Measurements from ENCODE around the gene GDPD4.

Gene GDPD4

DNA sequence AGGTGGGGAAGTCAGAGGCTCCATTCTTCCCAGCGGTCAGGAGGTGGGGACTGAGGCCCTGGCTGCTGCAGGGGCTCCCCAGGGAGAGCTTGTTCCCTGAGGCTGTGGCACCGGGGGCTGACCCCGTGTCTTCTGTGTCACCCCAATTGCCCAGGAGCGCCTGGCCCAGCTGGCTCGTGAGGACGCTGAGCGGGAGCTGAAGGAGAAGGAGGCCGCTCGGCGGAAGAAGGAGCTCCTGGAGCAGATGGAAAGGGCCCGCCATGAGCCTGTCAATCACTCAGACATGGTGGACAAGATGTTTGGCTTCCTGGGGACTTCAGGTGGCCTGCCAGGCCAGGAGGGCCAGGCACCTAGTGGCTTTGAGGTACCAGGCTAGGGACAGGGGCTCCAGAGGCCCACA is 120.3 kb downstream of the GDPD4 start:
- H3K27ac ChIP-seq: no peak overlapping the region
- TF ChIP-seq, protein P1, sequence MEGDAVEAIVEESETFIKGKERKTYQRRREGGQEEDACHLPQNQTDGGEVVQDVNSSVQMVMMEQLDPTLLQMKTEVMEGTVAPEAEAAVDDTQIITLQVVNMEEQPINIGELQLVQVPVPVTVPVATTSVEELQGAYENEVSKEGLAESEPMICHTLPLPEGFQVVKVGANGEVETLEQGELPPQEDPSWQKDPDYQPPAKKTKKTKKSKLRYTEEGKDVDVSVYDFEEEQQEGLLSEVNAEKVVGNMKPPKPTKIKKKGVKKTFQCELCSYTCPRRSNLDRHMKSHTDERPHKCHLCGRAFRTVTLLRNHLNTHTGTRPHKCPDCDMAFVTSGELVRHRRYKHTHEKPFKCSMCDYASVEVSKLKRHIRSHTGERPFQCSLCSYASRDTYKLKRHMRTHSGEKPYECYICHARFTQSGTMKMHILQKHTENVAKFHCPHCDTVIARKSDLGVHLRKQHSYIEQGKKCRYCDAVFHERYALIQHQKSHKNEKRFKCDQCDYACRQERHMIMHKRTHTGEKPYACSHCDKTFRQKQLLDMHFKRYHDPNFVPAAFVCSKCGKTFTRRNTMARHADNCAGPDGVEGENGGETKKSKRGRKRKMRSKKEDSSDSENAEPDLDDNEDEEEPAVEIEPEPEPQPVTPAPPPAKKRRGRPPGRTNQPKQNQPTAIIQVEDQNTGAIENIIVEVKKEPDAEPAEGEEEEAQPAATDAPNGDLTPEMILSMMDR (conservative IDR thresholded peaks at IDR 0.05): no peak

DNA sequence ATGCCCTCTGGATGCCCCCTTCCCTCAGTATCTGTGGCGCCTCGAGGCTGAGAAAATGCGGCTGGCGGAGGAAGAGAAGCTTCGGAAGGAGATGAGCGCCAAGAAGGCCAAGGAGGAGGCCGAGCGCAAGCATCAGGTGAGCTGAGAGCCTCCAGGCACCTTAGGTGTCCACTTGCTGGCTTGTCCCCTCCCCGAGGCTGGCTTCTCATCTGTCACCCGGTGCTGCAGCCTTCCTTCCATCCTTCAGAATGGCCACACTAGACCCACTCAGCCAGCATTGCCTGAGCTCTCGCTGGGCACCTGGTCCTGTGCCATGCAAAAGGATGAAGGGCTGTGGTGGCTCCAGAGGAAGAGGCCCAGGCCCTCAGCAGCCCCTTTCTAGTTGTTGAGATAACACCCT is 121.1 kb downstream of the GDPD4 start:
- TF ChIP-seq, protein P1 (conservative IDR thresholded peaks at IDR 0.05): no peak
- H3K27ac ChIP-seq: no peak overlapping the region

DNA sequence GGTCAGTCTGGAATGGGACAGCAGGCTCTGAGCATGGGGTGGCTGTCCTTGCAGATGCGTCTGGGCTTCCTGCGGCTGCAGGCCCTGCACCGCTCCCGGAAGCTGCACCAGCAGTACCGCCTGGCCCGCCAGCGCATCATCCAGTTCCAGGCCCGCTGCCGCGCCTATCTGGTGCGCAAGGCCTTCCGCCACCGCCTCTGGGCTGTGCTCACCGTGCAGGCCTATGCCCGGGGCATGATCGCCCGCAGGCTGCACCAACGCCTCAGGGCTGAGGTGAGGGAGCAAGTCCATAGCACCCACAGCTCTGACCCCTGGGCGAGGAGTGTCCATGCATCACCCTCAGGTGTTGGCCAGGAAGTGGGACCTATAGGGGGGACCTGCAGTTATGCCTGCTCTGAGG is 121.8 kb downstream of the GDPD4 start:
- H3K27ac ChIP-seq: no peak overlapping the region

DNA sequence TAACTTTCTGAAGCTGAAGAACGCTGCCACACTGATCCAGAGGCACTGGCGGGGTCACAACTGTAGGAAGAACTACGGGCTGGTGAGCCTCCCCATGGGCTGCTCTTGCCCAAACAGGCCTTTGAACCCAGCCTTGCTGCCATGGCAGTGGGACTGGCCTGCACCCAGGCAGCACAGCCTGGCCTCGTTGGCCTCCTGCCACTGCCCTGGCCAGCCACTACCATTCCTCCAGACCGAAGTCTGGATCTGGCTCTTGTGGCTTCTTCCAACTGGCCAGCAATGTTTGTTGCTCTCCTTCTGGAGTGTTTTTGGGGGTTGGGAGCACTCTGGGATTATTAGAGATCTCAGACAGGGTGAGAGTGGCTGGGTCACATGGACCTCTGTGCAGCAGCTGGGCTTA is 122.4 kb downstream of the GDPD4 start:
- no peak overlapping the region for H3K27ac ChIP-seq
- TF ChIP-seq, protein P1 (conservative IDR thresholded peaks at IDR 0.05): no peak

More for the DNA sequence above, 121.8 kb downstream of the GDPD4 start:
- TF ChIP-seq, protein P1 (conservative IDR thresholded peaks at IDR 0.05): no peak

DNA sequence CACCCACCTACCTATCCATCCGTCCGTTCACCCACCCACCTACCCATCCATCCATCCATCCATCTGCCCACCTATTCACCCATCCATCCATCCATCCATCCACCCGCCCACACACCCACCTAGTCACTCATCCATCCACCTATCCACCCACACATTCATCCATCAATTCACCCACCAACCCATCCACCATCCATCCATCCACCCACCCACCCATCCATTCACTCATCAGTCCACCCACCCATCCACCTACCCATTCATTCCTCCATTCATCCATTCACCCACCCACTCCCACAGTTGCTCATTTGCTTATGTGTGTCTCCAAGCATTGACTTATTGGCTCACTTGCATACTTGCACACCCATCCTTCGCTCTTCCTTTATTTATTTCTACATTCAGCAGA is 123.3 kb downstream of the GDPD4 start:
- H3K27ac ChIP-seq: no peak overlapping the region
- TF ChIP-seq, protein P1 (conservative IDR thresholded peaks at IDR 0.05): no peak

DNA sequence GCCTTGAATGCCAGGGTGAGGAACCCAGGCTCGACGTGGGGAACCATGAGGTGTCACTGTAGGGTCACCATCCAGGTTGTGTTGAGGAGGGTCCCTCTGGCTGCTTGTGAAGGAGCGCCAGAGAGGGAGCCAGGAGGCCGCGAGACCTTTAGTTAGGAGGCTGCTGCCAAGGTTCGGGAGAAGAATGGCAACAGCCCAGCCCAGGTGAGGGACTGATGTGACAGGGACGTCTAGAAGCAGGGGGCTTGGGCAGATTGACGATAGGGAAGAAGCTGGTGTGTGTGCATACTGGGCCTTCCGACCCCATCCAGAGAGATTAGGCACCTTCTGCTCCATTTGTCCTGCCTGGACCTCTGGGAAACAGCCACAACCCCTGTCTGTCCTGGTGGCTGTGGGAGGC is 124.5 kb downstream of the GDPD4 start:
- TF ChIP-seq, protein P1 (conservative IDR thresholded peaks at IDR 0.05): no peak
- no peak overlapping the region for H3K27ac ChIP-seq

DNA sequence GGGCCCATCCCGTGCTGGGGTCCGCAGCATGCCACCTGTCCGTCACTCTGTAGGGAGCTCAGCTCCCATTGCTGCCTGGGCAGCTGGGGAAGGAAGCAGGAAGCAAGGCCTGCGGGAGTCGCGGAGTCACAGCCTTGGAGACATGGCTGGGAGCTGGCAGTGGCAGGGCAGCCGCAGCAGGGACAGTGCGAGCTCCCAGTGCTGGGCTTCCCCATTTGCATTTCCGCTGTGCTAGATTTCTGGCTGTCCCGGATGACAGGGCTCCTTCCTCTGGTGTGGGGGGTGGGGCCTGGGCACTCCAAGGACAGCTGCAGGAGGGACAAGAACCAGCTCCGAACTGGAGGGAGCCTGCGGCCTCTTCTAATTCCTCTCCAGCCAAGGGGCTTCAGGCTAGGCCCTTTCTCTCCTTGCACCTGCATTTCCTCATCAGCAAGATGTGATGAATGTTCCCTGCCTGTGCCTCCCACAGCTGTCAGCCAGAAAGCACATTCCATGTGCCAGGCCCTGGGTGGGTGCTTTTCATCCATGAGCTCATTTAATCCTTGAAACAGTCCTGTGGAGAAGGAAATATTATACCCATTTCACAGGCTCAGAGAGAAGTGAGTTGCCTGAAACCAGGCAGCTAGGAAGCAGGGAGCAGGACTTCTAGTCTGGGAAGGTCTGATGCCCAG is 125.5 kb downstream of the GDPD4 start:
- TF ChIP-seq, protein P1 (conservative IDR thresholded peaks at IDR 0.05): no peak
- H3K27ac ChIP-seq: no peak overlapping the region
